ENCODE results near the gene RNF31.

- TF ChIP-seq EZH2phosphoT487 (IDR thresholded peaks at IDR 0.05; ENCODE audit: borderline replicate concordance, low read depth) (no peak), CTCF (IDR thresholded peaks at IDR 0.05) (no peak), POLR2AphosphoS5 (IDR thresholded peaks at IDR 0.05; ENCODE audit: low read depth, low read length) (no peak), MXI1 (IDR thresholded peaks at IDR 0.05; ENCODE audit: low read depth, low read length) (no peak), CHD2 (IDR thresholded peaks at IDR 0.05; ENCODE audit: low read length, partially characterized antibody) (no peak), JUND (IDR thresholded peaks at IDR 0.05) (no peak), NFIC (IDR thresholded peaks at IDR 0.05; ENCODE audit: borderline replicate concordance) (no peak), TCF12 (IDR thresholded peaks at IDR 0.05) (no peak)
Observed at GRCh38 chr14:24190416-24190815, 43.1 kb downstream of the RNF31 start.

Measured in SK-N-SH (cell line).